Astrocyte of the cerebellum (primary cell): ENCODE data around the gene ATG4B.

Experiments used
- DNase-seq: peaks from one replicate; pipeline ENCODE4 v3.0.0-alpha.2; 2011; ENCODE audit warnings: low read depth
- H3K4me3 ChIP-seq: 2 replicates; pipeline ENCODE4 v1.5.1; 2011; ENCODE audit warnings: mild to moderate bottlenecking, low read depth, low read length, moderate library complexity
- in situ Hi-C: cut with HindIII; loops from 2 replicates; pipeline ENCODE4 v1.10.0; 2017; ENCODE audit warnings: low sequenced_read_pairs
- TF ChIP-seq, protein P1 (sequence below): IDR thresholded peaks from 2 replicates; pipeline ENCODE4 v1.5.1; 2012; ENCODE audit warnings: low read length, low read depth, moderate library complexity, mild to moderate bottlenecking; ENCODE audit errors: missing control alignments

The ATG4B gene

GRCh38 chr2:241613017-241613780, 24.3 kb upstream of the ATG4B start:
- in situ Hi-C loops, result no loop called here
- peak; percentile 70 for DNase-seq
- TF ChIP-seq, protein P1, sequence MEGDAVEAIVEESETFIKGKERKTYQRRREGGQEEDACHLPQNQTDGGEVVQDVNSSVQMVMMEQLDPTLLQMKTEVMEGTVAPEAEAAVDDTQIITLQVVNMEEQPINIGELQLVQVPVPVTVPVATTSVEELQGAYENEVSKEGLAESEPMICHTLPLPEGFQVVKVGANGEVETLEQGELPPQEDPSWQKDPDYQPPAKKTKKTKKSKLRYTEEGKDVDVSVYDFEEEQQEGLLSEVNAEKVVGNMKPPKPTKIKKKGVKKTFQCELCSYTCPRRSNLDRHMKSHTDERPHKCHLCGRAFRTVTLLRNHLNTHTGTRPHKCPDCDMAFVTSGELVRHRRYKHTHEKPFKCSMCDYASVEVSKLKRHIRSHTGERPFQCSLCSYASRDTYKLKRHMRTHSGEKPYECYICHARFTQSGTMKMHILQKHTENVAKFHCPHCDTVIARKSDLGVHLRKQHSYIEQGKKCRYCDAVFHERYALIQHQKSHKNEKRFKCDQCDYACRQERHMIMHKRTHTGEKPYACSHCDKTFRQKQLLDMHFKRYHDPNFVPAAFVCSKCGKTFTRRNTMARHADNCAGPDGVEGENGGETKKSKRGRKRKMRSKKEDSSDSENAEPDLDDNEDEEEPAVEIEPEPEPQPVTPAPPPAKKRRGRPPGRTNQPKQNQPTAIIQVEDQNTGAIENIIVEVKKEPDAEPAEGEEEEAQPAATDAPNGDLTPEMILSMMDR, result no peak
- H3K4me3 ChIP-seq, result no peak overlapping the region

DNA sequence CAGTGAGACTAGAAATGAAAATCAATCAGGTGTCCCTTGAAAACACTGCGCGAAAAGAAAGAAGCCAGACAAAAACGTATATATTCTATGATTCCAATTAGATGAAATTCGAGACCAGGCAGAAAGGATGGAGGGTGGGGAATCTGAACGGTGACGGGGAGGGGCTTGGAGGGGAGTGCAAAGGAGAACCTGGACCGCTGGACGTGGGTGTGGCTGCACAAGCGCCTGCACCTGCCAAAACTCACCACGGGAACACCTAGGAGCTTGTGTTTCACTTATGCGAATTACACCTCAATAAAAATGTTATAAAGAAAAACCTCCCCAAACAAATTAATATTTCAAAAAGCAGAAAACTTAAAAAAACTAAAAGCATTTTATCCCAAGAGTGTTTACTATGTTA, 22.5 kb upstream of the ATG4B start:
- TF ChIP-seq, protein P1, result no peak
- no peak for DNase-seq
- in situ Hi-C loops, result no loop called here
- H3K4me3 ChIP-seq, result no peak overlapping the region

- no peak overlapping the region for H3K4me3 ChIP-seq
- no peak for DNase-seq
- in situ Hi-C loops, result no loop called here
- TF ChIP-seq, protein P1, result no peak
These were observed 21.9 kb upstream of the ATG4B start for GRCh38 chr2:241615522-241616052.

- TF ChIP-seq, protein P1, result no peak
- no peak overlapping the region for H3K4me3 ChIP-seq
- no peak for DNase-seq
- in situ Hi-C loops, result no loop called here
These were observed 21.0 kb upstream of the ATG4B start for GRCh38 chr2:241616168-241617125.

GRCh38 chr2:241617431-241618154, 19.9 kb upstream of the ATG4B start:
- TF ChIP-seq, protein P1, result no peak
- DNase-seq, result no peak
- in situ Hi-C loops, result no loop called here
- no peak overlapping the region for H3K4me3 ChIP-seq

DNA sequence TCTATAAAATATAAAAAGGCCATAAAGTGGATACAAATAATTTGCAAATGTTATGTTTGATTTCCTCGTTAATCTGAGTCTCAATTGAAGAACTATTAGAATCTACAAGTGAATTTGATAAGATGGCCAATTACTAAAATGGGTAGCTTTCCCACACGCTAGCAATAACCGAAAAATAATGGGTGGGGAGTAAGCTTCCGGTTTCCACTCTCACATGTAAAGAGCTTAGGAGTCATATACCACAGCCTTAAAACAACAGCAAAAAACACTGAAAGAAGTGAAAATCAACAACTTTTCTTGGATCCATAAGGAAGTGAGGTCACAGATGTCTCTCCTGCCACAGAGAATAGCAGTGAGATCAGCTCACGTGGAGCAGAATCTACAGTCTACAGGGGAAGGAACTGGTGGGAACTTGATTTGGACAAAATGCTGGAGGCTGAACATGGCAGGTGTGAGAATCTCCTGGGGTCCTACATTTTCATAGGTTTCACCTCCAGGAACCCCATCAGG, 19.1 kb upstream of the ATG4B start:
- in situ Hi-C loops, result no loop called here
- H3K4me3 ChIP-seq, result no peak overlapping the region
- DNase-seq, result no peak
- TF ChIP-seq, protein P1, result no peak
